GM19397 (cell line): ENCODE data around the gene R3HDML.
"Not testable (repeated sequence)": the region's sequence is repeated elsewhere in the genome, so short reads cannot be mapped to it uniquely, and the experiment has no call there.

Experiments
- ATAC-seq: cut with Tn5 transposase; IDR thresholded peaks from one replicate; pipeline ENCODE4 v1.9.1; 2021; ENCODE audit warnings: mild to moderate bottlenecking, moderate library complexity; ENCODE audit not compliant: unreplicated experiment

The R3HDML gene

GRCh38 chr20:44327748-44328147 lies 9.1 kb upstream of the R3HDML start:
- ATAC-seq: not testable (repeated sequence)

- no peak for ATAC-seq
These were observed 8.4 kb upstream of the R3HDML start for GRCh38 chr20:44328428-44328827.

GRCh38 chr20:44331201-44331600 lies 5.6 kb upstream of the R3HDML start:
- no peak for ATAC-seq

GRCh38 chr20:44334306-44334705 lies 2.5 kb upstream of the R3HDML start:
- no peak for ATAC-seq

- ATAC-seq: no peak
These were observed 2.1 kb upstream of the R3HDML start for GRCh38 chr20:44334709-44335108.

- no peak for ATAC-seq
These were observed 1.2 kb upstream of the R3HDML start for GRCh38 chr20:44335675-44336074.

- no peak for ATAC-seq
These were observed 757 bp upstream of the R3HDML start for GRCh38 chr20:44336086-44336485.

GRCh38 chr20:44342248-44342647 lies 5.4 kb downstream of the R3HDML start:
- ATAC-seq: no peak

GRCh38 chr20:44343162-44343675 lies 6.4 kb downstream of the R3HDML start:
- ATAC-seq: no peak

- ATAC-seq: no peak
These were observed 7.9 kb downstream of the R3HDML start for GRCh38 chr20:44344723-44345122.

GRCh38 chr20:44345147-44345546 lies 8.3 kb downstream of the R3HDML start:
- no peak for ATAC-seq

GRCh38 chr20:44345941-44346340 lies 9.1 kb downstream of the R3HDML start:
- not testable (repeated sequence) for ATAC-seq

GRCh38 chr20:44348168-44348659 lies 11.4 kb downstream of the R3HDML start:
- ATAC-seq: no peak

- no peak for ATAC-seq
These were observed 12.5 kb downstream of the R3HDML start for GRCh38 chr20:44349349-44349748.

GRCh38 chr20:44350567-44350966 lies 13.7 kb downstream of the R3HDML start:
- ATAC-seq: no peak

- ATAC-seq: no peak
These were observed 18.2 kb downstream of the R3HDML start for GRCh38 chr20:44354979-44355497.

- no peak for ATAC-seq
These were observed 18.9 kb downstream of the R3HDML start, which contains the start of gene HNF4A for GRCh38 chr20:44355498-44356352. Gene HNF4A, plus strand, starts transcription at chr20:44355699. Its CDS starts 106 bp downstream, at chr20:44355805.

- no peak for ATAC-seq
These were observed 19.5 kb downstream of the R3HDML start for GRCh38 chr20:44356353-44356723.

GRCh38 chr20:44357020-44357419 lies 20.2 kb downstream of the R3HDML start:
- no peak for ATAC-seq

- no peak for ATAC-seq
These were observed 20.8 kb downstream of the R3HDML start for GRCh38 chr20:44357555-44358125.

- ATAC-seq: no peak
These were observed 21.9 kb downstream of the R3HDML start for GRCh38 chr20:44358776-44359175.

GRCh38 chr20:44360221-44360620 lies 23.4 kb downstream of the R3HDML start:
- no peak for ATAC-seq
